GM03348 (cell line): ENCODE data around the gene RASGRF1.
A peak's percentile ranks its signal among the peaks of the same experiment; 100 is the strongest.

ENCODE experiments used
- DNase-seq: peaks from one replicate; pipeline ENCODE4 v3.0.0; 2012; ENCODE audit warnings: low spot score

The RASGRF1 gene

DNA sequence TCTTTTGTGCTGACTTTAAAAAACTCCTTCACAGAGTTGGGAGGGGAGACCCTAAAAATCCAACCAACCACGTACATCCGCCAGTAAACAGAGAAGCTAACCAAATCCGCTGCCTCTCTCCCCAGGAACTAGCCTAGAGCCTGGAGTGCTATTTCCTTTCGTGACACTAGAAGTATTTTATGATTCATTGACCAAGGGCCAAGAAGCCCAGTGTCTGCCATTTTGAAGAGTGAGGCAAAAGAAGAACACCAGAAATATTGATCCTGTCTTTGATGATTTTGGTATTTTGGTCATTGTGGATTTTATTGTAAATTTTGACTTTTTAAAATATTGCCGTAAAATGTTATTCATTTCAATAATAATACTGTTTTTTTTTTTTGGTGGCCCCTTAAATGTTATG, 135.2 kb downstream of the RASGRF1 start:
- no peak for DNase-seq

DNA sequence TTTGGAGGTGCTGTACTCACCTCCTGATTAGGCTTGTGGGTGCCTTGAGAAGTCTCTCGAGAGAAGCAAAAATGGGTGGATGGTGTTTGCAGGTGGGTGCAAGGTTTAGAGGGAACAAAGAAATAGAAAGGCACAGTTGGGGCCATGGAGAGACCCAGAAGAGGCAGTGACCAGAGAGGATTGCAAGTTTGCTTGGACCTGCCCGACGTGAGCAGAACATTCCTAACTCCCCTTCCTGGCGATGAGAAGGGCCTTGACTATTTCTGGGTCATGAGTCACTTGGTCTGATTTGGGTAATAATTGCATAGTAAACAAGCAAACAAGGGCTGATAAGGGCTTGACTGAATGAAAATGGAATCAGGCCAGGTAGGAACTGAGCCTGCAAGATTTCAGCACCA, 138.7 kb downstream of the RASGRF1 start:
- DNase-seq = no peak

DNA sequence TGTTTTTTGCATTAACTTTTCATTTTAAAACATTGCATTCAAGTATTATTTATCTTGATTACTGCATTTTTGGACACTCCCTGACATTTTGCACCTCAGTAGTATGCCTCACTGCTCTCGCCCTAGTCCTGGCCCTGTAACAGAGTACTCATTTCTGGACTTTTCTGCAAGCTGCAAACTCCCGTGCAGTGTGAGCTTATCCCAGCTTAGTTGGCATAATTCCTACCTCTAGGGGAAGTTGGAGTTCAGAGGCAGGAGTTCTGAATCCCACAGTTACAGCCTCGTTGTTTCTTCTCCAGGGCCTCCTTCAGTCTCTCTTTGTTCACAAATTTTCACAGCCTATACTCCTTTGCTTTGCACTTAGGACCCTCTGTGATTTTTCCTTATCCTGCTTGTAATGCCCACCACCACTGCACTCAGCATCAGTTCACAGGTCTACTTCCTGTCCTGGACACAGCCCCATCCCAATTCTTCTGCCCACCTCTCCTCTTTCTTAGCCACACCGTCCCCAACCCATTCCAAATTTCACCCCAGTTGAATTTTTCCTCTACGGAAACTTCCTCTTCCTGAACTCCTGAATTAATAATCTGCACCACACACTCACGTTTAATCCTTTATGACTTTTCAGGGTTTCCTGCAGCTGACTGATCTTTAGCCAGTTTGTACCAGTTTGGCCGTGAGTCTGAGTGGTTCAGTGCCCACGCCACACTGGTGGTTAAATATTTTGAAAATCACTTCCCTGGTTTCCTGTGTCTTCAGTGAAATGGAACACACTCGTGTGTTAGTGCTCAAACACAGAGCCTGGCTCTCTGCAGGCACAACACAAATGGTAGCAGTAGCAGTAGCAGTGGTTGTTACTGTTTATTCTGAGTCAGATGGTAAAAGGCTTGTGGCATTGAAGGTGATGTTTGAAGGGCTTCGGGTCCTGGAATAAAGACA, 139.4 kb downstream of the RASGRF1 start:
- peak; percentile 48 for DNase-seq

DNA sequence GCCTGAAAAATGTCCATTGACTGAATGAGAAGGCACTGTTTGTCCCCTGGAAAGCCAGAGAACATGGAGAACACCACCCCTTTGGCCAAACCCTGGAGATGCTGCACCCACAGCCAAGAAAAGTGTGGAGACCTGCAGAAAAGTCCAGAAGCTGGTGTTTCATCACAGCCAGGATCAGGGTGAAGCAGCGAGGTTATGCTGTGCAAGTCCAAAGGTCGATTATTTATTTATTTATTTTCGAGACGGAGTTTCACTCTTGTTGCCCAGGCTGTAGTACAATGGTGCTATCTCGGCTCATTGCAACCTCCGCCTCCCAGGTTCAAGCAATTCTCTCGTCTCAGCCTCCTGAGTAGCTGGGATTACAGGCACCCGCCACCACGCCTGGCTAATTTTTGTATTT, 140.2 kb downstream of the RASGRF1 start:
- no peak for DNase-seq

DNA sequence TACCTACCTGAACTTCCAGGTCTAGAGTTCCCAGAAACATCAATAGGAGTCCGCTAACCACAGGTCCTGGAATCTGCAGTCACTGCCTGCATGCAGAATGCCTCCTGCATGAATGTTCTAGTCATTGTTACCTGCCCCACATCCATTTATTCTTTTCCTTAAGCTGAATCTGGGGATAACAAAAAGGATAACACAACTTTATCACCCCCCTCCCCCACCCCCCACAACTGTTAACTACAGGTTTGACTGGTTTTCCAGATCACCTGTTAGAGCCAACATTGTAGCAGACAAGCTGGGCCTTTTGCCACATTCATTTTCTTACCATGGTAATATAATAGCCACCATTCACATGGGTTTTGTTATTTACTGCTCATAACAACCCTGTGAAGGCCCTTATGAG, 141.1 kb downstream of the RASGRF1 start:
- DNase-seq = no peak

DNA sequence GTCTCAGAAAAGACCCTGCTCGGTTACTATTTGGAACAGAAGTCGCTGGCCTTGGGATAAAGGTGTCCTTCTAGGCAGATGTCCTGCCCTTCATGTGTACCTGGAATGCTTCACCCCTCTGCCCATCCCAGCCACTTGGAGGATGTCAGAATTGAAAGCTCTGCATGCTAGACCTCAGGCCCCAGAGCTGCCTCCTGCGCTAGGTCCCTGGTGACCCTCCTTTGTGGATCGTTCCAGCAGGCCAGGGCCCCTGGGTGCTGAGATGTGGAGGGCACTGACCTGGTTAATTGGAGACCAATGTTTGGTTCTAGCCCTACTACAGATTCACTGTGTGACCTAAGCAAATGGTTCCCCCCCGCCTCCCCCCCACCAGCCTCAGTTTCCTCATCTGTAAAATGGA, 143.1 kb downstream of the RASGRF1 start:
- DNase-seq = no peak

DNA sequence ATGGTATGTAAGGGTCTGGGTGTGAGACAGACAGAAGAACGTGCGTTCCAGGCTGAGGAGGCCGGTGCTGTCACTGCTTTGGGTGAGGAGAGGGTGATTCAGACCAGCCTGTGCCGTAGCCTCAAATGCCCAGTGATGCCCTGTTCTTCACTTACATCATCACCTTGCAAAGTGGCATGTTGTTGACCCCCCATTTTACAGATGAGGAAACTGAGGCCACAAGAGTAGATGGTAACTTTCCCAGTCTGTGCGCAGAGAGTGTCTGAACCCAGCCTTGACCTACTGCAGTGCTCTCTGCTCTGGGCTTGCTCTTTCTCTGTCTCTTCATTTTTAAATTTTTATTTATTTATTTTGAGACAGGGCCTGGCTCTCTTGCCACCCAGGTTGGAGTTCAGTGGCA, 144.1 kb downstream of the RASGRF1 start:
- no peak for DNase-seq

DNA sequence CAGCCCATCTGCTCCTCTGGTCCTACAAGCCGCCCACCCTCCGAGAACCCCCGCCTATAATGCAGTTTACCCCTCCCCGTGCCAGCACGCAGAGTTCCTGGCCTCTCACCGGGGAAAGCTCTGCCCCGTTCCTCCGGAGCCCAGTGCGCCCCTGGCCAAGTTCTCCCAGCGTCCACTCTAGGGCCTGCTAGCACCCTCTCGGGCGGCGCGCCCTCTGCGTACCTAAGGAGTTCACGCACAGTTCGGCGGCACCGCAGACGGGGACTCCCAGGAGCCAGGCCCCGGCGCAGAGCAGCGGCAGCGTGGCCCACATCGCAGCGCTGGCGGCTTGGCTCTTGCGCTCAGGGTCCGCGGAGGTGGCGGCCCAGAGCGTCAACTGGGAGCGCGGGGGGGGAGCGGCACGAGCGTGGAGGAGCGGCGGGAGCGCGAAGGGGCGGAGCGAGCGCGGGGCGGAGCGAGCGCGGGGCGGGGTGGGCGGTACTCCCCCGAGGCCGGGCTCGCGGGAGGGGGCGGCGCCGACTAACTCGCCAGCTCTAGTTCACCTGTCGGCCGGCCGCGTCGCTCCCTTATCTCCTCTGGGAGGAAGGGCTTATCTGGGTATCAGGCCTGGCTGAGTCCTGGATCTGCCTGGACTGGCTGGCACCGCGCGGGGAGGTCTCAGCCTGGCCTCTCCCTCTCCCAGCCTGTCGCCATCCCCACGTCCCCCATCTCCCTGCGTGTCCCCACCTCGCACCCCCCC, 145.7 kb downstream of the RASGRF1 start, which contains the start of gene CTSH:
CTSH (minus strand) TSS at position 378 of the 739 bp plus-strand sequence; CDS start at position 313, 65 bp downstream.
- peak; percentile 89 for DNase-seq

DNA sequence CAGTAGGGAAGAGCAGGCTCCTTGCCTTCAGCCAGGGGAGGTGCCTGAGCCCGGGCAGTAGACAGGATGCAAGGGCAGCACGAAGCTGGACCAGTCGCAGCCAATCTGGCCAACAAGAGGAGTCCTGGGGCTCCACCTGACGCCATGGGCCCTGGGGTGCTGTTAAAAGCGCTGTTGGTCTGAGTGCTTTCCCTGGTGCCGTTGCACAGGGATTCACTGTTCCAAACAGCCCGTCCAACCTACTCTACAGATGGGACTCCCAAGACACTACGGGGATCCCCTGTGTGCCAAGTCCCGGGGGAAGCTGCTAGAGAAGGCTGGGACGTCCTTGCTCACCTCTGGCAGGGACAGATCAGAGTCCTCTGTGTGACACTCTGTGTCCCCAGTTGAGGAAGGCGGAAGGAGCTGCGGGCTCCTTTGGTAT, 146.4 kb downstream of the RASGRF1 start:
- DNase-seq = no peak

DNA sequence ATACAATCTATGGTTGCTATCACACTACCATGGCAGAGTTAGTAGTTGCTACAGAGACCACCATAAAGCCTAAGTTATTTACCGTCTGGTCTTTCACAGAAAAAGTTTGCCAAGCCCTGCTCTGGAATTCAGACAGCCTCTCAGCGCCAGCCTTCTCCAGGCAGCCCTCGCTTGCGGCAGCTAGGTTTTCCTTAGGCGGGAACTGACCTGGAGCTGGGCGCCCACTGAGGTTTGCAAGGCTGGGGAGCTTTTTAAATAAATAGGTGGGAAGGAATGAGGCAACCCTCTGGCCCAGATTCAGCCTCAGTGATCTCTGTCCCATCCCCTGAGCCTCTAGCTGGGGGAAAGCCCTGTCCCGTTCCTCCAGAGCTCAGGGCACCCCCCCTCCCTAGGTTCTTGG, 146.9 kb downstream of the RASGRF1 start:
- no peak for DNase-seq

DNA sequence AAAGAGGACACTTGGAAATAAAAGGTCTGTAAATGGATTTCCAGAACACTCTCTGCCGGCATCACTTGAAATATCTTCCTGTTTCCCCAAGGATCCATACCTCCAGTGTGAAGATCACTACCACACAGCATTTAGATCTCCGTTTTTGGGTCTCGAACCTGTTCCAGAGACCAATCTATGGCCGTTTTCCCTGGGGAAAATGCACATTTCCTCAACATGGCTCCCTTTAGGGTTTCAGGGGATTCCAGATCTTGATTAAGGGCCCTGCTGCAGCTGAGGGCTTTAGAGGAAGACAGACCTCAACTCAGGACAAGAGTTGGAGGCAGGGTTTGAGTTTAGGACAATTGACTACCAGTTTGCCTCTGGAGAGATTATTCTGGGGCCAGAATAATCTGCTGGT, 147.8 kb downstream of the RASGRF1 start:
- DNase-seq = no peak

DNA sequence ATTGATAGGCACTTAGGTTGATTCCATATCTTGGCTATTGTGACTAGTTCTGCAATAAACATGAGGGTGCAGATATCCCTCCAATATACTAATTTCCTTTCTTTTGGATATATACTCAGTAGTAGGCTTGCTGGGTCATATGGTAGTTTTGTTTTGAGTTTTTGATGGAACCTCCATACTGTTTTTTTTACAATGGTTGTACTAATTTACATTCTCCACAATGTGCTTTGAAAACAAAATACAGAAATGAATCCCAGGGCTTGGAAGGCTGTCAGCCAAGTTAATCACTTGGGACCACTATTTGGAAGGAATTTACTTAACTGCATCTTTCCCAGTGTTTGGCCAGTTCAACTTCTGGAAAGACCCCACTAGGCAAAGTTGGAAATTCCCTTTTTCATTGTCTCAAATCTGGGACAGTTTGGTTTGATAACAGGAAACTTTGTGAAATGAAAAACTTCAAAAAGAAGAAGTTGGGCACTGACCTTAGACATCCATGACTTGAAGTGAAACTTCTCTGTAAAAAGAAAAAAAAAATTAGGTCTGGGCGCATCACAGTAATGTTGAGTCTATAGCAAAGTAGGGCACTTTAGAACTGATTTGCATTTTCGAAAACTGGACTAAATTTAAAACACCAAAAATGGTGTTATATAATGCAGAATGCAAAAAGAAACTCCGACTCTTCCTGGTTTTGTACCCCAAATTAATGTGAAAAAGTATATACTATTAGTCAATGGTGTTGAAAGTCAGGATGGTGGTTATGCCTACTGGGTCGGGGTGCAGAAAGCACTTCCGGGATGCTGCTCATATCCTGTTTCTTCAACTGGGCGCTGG, 151.7 kb downstream of the RASGRF1 start:
- DNase-seq = no peak

DNA sequence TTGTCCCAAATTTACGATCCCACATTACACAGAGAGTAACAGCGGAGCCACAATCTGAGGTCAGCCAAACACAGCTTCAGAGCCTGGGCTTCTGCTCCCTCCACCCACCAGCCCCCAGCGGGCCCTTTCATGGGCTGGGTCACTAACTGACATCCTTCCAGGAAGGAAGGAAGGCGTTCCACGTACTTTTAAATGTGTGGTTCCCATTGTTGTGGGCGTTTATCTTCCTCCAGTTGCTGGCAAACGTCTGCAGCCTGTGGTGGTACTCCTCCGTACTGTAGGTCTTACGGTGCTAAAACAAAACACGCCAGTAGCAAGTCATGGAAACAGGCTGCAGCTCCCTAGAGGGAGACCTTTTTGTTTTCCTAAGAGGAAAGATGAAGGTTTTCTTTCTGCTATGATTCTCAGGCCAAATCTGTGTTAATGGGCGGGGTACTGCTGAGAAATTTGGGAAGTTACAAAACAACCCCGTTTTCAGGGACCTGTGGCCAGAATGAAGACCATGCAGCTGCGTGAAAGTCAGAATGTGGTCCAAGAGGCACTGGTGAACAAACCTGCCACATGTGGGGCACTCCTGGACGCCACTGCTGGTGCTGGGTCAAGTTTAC, 153.3 kb downstream of the RASGRF1 start:
- no peak for DNase-seq

DNA sequence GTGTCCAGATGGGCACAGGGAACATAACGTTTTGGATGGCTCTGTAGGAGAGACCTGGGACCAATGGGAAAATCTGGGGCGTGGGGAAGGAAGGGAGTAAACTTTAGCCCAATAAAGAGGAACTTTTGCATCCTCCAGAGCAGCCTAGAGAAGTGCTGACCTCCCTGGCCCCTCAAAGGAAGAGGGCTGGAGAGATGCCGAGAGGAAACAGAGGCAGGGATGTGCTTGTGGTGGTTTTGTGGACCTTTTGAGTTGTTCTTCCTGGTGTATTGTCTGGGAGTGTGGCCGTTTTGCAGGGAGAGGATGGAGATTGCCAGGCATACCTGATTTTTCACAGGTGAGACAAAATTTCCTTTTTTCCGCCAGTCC, 155.9 kb downstream of the RASGRF1 start:
- DNase-seq = no peak

DNA sequence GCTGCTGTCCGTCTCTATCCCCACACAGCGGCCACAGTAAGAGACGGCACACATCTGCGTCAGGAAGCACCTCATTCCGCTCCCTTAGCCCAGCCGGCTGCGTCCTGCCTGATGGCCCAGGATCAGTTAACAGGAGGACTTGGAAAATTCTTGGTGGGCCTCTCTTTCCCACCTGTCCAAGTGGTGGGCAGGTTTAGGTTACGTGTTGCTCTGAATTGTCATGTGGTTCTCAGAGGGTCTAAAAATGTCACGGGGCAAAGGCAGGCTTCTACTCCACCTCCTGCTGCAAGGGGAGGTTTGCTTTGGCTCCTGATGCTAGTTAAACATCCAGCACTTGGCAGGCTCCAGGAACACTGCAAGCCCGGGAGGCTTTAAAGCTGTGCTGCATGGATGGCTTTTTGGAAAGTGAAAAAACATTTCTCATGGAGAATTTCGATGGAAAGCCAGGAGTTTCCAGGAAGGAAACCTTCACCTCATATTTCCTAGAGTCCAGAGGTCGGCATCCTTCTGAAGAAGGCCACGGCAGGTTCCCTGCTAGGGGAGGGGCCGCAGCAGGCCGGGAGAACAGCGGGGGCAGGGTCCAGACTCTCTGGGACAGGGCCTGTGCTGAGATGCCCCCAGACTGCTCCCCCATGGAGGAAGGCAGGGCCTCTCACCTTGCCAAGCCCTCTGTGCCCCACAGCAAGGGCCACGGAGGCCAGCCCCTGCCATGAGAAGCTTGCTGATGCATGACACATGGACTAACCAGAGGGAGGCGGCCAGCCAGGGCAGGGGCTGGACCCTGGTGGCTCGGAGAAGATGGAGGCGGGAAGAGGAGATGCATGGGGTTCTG, 156.5 kb downstream of the RASGRF1 start:
- no peak for DNase-seq

DNA sequence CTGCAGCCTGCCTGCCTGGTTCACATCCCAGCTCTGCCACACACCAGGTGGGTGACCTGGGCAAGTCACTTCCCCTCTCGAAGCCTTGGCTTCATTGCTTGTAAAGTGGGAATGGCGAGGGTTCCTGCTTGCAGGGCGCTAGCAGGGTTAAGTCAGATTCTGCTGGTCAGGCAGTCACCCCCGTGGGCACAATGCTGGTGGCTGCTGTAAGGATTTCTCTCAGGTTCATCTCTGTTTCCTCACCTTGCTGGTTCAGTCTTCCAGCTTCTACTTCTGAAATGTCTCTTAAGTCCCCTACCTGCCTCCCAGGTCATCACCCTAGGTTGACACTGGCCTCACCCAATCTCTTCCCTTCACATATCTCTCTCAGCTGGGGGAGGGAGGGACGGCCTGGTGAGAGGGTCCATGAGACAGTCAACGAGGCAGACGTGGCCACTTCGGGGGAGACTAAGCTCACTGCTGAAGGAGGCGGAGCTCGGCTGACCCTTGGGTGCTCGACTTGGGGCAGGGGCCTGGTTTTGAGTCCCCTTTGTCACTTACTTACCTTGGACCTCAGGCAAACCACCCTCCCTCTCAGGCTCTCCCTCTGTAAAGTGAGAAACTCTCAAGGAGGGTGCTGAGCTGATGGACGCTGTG, 157.3 kb downstream of the RASGRF1 start:
- DNase-seq = no peak

DNA sequence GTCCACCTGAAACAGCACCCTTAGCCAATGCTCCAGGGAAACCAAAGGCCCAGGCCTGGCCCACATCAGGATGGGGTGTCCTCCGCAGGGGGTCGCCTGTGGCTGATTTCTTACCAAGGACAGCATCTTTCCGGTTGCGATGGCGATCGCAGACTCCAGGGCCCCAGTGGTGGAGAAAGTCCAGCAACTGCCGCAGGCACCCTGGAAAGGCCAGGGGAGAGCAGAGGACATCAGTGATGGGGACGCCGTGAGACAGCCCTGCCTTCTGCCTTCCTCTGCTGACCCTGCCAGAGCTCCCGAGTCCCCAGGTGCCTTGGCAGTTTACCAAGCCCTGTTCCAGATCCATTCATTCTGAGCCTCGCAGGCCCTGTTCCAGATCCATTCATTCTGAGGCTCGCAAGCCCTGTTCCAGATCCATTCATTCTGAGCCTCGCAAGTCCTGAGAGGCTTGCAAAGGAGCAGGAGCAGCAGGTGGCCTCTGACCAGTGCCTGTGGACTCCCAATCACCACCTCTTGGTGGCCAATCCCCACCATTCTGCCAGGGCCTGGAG, 158.2 kb downstream of the RASGRF1 start:
- DNase-seq = no peak

DNA sequence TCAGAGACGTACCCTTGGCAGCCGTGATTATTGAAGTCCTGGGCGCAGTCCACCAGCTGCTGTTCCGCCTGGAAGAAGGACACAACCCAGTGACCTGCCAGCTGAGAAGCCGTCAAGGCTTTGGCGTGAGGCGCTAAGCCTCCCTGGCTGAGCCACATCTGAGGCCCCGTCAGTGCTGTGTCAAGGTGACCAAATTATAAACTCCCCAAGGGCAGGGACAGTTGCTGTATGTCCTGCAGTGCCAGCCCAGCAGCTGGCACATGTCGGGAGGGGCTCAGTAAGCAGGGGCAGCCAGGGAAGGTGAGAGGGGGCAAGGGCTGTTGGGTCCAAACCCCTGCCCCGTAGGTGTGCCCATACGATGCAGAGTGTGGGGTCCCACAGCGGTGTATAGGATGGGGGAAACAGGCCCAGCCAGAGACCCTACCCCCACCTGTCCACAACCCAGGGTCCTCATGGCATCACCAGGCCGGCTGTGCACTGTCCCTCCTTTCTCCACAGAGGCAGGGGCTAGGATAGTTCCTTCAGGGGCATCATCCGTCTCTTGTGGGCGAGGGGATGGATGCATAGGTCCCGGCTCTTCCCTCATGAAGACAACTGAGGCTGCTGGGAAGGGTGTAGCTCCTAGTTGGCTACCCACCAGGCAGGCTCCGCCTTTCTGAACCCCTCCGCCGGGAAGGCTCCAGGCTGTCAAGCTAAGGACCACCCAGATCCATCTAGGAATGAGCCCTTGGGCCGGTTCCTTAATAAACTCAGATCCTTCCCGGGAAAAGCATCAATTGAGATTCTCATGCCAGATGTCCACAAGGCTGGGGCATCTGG, 158.9 kb downstream of the RASGRF1 start:
- no peak for DNase-seq
